Activated CD4-positive, CD25-positive, alpha-beta regulatory T cell treated with anti-CD3 and anti-CD28 coated beads, Interleukin-2, amount 50 U/mL, for 24 hours (primary cell): ENCODE results near the gene CDRT4.
"Not testable (repeated sequence)": the region's sequence is repeated elsewhere in the genome, so short reads cannot be mapped to it uniquely, and the experiment has no call there.

ENCODE experiments used
- ATAC-seq, 2 donors: fragments of 150-1000 bp; cut with Tn5 transposase; one replicate each; pipeline ENCODE4 v1.10.0; 2021; ENCODE audit warnings: mild to moderate bottlenecking in 1 of 2, moderate library complexity in 1 of 2

Gene CDRT4

DNA sequence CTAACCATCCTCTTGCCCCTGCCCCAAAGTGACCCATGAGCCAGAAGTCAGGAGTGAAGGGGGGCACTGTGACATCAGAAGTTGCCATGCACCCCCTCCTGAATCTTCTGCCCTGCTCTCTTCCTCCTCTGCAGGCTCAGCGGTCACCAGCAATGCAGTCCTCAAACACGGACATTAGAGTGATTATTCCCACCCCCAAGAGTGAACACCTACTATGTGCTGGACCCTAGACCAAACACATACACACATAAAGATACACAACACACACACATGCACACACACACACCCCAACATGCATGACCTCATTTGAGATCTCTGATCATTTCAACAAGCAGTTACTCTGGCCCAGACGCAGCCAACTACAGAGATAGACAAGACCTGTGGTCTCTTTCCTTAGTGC lies at the start of gene CDRT4:
TSS of gene CDRT4 (minus strand) at position 30 of the 400 bp plus-strand sequence. CDS start 27,383 bp downstream, outside the sequence.
- no peak for ATAC-seq

DNA sequence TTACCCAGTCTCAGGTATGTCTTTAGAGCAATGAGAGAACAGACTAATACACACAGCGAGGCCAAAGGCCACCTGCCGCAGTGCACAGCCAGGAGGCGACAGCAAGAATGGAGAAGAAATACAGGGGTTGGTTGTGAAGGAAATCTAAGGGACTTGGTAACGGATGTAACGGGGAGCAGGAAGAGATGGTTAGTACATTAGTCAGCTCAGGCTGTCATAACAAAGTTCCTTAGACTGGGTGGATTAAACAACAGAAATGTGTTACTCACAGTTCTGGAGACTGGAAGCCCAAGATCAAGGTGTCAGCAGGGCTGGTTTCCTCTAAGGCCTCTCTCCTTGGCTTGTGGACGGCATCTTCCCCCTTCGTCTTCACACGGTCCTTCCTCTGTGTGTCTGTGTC lies 48.7 kb upstream of the CDRT4 start:
- no peak for ATAC-seq

DNA sequence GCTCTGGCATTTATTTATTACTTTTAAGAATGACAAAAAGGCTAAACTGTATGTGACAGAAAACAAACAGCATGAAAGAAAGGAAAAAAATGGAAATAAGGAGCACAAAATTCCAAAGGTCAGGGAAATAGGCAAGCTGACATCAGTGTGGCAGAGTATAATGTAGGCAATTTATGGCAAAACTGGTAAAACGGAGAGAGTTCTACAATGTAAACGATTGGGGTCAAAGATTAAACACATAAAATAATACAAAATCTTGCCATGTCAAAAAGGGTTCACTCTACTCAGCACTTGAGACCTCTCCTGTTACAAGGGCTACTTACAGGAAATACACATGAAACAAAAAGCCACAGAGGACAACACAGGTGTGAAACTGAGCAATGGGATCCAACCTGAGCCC lies 47.0 kb upstream of the CDRT4 start:
- ATAC-seq: no peak

DNA sequence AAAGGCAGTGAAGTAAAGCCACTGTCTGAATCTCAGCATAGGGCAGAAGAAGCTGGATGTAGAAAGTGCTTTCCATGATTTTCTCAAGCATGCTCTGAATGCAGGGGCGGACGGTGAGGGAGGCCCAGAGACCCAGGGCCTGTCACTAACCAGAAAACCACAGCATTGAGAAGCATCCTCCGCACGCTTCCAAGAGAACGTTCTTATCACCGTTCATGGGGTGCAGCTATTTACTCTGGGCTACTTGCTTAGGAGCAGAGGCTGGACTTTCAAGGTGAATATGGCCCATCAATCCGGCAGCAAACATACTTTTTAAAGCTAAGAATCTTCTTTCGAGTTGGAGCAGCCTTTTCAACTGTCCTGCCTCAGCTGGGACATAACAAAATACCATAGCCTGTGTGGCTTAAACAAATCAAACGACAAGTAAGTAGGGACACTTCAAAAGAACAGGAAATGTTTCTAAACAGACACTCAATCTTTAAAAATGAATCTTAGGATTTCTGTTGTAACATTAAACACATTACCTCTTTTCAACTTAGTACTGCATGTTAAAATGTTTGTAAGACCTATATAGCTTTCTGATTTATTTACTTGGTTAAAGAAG lies 46.5 kb upstream of the CDRT4 start:
- no peak for ATAC-seq

DNA sequence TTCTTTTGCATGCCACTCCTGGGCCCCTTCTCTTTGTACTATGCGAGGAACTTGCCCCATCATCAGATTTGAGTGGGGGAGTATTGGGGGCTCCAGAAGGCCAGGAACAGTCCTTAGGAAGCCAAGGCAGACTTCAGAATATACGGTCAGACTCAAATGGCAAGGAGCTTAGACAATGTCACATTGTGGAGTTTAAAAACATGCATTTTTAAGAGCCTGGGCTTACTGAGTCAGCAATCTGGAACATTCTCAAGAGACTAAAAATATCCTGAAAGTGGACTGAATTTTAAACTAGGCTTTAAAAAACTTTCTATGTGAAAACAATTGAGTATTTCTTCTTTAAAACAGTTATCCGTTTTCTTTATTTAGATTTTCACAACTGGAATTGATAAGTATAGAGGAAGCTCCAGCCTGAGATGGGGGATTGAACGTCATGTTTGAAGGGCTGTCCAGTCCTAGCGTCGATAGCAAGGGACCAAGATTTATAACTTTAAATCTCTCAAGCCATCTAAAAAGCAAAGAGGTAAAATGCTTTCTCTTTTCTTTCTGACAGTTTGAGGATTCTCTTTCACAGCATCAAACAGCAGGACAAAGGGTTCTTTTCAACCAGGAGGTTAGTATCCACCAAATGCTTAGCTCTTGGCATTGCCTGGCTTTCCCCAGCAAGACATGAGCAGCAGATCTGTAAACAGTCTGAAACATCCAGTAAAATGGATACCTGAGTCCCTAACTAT lies 45.8 kb upstream of the CDRT4 start:
- ATAC-seq: no peak

DNA sequence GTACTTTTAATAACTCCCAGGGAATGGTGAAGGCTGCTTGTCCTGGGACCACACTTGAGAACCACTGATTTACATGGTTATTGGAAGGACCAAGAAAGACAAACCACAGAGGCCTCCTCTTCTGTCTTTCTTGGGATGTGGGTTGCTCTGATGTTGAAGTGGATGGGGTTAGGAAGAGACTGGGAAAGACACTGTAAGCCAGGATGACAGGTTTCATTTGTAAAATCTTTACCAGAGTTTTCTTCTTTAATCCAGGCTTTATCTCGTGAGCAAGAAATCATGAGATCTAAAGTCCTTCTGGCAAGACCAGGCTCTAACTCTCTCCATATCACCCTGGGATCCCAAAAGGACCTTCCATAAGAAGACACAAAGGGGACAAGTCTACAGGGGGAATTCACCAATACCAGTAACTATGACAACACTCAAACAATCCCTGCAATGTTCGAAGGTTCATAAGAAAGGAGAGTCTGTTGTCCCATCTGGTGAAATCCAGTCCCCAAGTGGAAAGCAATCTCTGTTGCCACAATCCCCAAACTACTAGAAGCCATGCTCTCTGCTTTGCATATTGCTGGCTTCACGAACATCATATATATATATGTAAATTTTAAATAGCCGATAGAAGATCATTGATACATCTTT lies 44.8 kb upstream of the CDRT4 start:
- ATAC-seq: no peak

DNA sequence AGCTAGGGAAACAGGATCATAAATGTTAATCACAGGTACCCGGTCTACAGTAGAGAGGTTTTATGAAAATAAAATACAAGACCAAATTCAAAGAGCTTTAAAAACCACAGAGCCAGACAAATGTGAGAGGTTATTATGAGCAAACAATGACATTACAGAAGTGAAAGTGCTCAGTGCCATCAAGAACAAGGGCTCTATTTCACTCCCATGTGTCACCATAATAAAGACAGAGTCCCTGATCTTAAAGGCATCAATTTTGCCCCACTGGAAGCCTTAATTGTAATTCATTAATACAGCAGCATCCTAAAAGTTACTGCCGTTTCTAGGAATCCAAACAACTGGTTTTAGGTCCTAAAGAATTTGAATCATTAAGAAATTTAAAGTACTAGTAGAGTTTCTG lies 43.7 kb upstream of the CDRT4 start:
- ATAC-seq: no peak

DNA sequence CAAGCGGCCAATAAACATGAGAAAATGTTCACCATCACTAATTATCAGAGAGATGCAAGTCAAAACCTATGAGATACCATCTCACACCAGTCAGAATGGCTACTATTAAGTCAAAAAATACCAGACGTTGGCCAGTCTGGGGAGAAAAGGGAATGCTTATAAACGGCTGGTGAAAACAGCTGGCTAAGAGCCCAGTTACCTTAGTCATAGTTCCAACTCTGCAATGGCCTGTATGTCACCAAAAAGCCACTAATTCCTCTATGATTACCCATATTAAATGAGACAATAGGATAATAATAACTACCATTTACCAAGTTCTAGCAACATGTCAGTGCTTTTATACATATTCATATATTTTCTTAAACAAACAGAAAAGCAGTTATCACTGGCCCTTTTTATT lies 42.9 kb upstream of the CDRT4 start:
- no peak for ATAC-seq

DNA sequence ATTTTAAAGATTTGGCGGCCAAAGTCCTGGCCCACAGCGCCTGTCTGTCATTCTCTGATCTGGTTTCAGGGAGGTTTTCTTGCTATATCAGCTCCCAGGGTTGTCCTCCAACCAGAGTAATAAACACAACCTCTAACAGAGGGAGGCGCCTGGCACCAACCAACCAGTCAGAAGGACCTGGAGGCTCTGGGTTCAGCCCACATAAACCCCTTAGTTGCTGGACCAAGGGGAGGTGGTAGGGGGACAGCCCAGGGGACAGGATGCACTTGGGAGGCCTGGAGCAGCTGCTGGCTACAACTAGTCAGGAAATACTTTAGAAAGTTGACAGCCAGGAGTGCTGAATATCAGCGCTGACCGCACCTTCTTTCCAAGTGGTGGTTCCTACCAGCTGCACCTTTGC lies 41.7 kb upstream of the CDRT4 start:
- ATAC-seq: no peak

DNA sequence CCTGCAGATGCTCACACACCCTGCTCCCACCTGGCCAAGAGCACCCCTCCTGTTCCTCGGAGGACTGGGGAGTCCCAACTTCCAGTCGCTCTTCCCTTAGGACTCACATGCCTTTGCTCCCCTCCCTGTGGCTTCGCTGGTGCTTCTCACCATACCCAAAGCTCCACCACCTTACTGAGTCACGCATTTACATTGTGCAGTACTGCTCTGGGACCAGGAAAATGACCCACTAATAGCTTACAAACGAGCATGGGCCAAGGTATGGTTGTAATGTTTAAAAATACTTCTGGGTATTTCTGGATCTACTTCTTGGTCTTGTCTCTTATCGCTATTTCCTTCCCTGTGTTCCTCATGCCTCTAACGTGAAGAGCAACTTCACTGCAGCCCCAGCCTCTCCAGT lies 41.0 kb upstream of the CDRT4 start:
- no peak for ATAC-seq

DNA sequence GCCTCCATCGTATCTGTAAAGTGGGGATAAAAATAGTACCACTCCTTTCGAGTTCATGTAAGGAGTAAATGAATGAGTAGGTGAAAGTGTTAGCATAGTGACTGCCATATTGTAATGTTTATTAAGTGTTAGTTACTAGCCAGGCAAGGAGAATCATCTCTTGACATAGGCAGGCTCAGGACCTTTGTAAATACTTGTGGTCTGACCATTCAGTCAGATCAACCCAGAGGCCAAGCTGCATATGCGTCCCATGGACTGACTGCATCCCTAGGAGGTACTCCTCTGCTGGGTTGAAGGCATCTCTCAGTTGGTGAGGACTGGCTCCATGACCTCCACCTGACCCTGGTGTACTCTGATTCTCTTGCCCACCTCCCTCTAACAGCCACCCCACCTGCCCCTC lies 40.5 kb upstream of the CDRT4 start:
- no peak for ATAC-seq

DNA sequence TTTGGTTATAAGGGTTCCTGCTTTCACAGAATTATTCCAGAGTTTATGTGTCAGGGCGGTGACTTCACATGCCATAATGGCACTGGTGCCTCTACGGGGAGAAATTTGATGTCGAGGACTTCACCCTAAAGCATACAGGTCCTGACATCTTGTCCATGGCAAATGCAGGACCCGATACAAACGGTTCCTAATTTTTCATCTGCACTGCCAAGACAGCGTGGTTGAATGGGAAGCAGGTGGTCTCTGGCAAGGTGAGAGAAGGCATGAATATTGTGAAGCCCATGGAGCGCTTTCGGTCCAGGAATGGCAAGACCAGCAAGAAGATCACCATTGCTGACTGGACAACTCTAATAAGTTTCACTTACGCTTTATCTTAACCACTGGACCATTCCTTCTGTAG lies 39.6 kb upstream of the CDRT4 start:
- no peak for ATAC-seq

DNA sequence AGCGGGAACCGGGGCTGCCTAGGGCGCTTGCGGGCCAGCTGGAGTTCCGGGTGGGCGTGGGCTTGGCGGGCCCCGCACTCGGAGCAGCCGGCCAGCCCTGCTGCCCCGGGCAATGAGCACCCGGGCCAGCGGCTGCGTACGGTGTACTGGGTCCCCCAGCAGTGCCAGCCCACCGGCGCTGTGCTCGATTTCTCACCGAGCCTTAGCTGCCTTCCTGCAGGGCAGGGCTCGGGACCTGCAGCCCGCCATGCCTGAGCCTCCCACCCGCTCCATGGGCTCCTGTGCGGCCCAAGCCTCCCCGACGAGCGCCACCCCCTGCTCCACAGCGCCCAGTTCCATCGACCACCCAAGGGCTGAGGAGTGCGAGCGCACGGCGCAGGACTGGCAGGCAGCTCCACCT lies 38.3 kb upstream of the CDRT4 start:
- ATAC-seq: not testable (repeated sequence)

DNA sequence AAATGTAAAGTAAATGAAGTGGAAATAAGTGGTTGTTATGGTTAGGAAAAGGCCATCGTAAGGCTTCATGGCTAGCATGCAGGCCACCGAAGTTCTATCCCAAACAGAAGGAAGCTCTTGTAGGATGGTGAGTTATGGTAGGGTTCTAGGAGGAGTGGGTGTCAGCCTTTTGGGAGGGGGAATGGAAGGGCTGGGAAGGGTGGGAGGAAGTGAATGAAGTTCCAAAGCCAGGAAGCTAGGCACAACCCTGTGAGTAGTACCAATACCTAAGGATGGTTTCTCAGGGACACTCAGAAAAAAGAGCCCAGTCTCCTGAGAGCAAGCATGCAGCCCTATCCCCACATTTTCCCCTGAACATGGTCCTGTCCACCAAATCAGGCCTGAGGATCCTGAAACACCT lies 36.3 kb upstream of the CDRT4 start:
- no peak for ATAC-seq

DNA sequence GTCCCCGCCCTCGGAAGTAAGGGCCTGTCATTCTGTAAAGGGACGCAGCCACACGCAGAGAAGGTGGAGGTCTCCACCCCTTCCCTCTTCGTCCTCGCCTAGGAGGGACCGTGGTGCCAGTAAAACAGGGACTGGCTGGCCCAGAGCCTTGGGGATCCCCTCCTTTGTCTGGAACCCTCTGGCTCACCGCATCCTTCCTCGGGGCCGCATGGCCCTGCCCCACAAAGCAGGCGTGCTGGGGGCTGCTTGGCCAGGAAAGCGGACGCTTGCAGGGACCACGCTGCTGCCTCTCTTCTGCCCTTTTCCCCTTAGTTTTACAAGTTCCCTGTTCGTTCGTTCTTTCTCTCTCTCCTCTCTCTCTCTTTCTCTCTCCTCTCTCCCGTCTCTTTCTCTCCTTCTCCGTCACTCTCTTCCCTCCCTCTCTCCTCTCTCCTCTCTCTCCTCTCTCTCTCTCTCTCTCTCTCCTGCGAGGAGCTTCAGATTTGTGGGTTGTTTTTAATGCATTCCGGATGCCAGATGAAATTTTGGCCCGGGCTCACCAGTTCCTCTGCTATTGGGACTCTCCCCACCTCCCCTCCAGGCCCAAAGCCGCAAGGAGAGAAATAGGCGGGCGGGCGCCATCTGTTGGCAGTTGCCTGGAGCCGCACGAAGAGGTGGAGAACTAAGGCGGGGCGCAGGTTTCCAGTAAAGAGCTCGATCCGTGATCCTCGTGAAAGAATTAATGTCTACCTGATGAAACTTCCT lies 35.1 kb upstream of the CDRT4 start:
- ATAC-seq: peak; percentile 71 to 76

DNA sequence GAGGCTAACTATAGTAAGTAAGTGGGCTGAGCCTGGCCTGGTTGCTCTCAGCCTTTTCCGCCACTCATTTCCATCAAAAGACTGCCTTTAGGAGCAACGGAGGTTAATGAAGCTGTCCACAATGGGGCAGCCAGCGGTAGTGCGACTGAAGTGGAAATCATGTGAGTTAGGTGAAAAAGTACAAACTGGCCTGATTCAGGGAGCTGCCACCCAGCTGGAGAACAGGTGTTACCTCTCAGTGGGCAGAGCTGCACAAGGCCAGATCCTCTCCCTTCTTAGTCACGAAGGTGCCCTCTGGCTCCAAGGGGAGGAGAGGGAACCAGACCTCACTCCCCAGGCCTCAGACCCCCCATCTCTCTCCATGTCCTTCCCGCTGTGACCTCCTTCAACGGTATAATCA lies 34.4 kb upstream of the CDRT4 start:
- no peak for ATAC-seq

DNA sequence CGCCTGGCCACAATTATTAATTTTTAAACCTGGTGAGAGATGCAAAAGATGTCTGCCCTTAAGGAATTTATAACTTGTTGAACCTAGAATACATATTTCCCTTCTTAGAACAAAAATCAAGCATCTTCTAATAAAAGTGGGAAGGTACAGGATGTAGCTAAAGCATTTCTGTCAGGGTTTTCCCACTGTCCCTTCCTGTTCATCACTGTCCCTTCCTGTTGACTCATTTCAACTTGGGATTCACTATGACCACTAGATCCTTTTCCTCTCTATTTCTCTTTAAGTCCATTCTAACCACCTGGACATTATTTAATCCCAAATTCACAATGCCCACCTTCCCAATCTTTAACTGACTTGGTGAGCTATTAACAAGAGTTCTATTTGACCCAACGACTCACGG lies 33.9 kb upstream of the CDRT4 start:
- no peak for ATAC-seq

DNA sequence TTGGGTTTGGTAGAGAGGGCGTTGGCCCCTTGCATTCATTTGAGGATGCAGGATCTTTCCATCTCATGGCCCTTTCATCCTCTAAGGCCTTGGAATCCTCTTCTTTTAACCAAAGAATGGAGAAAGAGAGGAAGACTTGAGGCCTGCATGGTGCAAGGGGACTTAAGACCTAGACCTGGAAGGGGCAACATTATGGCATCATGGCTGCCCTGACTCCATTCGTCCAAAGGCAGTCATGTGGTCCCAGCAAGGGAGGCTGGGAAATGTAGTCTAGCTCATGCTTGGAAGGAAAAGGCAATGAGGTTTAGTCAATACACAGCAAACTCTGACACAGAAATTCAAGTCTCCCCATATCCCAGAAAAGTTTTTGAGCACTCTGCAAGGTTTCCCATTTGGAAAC lies 30.7 kb upstream of the CDRT4 start:
- peak in 1 of 2 donors; percentile 33 for ATAC-seq

DNA sequence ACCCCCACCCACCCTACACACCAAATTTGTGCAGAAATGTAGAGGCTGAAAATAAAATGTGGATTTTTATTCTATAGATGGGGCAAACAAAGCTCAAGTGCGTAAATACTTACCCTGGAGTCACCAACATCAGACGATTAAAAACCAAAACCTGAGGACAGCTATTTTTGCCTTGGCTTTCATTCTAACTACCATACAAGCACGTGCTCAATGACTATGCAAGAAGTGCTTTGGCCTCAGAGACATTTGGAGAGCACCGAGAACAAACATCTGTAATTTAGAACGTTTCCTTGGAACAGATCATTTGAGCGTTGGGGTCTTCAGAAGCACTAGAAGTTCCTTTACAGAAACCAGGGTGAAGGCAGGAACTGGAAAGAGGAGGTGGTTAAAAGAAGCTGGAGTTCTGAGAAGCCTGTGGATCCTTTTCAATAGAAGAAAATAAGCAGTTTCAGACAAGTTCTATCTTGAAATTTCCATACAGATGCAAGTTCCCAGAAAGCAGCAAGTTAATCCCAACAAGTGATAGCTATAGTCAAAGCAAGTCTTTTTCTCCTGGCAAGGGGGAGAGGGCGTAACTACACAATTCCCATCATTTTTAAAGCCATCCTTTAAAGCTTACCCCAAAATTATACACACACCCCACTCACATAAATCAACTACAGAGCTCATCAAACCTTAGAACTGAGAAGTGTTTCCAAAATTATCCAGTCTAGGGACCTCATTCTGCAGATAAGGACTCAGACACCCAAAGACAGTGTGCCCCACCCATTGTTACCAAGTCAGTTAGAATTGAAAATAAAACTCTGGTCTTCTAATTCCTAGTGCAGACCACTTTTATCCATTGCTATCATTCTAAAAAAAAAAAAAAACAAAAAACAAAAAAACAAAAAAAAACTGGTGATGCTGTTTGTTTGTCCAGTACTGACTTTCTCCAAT lies 29.6 kb upstream of the CDRT4 start:
- no peak for ATAC-seq

DNA sequence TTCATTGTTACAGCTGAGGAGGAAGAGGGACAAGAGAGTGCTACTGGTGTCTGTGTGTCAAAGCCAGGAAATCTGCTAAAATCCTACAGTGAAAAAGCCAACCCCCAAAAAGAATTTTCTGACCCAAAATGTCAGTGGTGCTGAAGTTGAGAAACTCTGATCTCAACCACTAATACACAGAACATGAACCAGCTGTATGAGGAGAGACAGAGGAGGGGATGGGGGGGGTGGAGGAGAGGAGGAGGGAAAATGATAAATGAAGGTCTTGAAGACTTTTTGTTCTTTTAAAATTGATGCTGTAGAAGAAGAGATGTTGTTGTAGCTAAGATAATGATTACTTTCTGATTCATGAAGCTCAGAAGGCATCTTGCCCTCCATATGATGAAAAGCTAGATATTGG lies 27.4 kb upstream of the CDRT4 start:
- no peak for ATAC-seq

DNA sequence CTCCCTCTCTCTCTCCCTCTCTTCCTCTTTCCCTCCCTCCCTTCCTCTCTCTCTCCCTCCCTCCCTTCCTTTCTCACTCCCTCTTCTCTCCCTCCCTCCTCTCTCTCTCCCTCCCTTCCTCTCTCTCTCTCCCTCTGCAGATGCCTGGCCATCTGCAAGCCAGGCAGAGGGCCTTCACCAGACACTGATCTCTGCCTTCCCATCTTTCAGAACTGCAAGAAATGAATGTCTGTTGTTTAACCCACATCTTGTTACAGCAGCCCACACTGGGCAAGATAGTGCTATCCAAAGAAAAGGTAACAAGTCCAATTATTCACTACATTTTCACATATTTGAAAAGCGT lies 26.2 kb upstream of the CDRT4 start:
- ATAC-seq: no peak
